HG02588 (cell line): ENCODE results near the gene TMEM125.

Source experiments
- ATAC-seq: cut with Tn5 transposase; IDR thresholded peaks from one replicate; pipeline ENCODE4 v1.9.1; 2021; ENCODE audit warnings: mild to moderate bottlenecking, moderate library complexity; ENCODE audit not compliant: unreplicated experiment

TMEM125 gene

DNA sequence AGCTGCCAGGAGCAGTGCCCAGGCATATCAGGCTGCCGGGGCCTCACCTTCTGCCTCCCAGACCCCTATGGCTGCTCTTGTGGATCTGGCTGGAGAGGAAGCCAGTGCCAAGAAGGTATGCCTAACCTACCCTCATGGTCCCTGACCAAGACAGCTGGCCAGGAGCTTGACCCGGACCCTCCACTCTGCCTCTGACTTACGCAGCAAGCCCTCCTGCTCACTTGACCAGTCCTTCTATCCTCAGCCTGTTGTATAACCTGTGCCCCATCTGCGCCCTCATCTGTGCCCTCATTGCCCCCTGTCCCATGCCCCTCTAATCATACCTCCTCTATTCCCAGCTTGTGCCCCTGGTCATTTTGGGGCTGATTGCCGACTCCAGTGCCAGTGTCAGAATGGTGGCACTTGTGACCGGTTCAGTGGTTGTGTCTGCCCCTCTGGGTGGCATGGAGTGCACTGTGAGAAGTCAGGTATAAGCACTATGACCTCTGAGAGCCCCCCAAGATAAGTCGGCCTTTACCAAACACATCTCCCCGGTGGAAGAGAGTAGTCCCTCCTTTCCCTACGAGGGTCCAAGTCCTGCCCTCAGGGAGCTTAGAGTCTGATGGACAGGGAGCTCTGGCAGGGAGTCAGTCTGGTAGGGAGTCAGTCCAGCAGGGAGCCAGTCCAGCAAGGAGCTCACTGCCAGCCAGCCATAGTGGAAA, 37.8 kb downstream of the TMEM125 start:
- no peak for ATAC-seq

- no peak for ATAC-seq
These were observed 39.0 kb downstream of the TMEM125 start for GRCh38 chr1:43308635-43309404.

- ATAC-seq = no peak
These were observed 39.7 kb downstream of the TMEM125 start for GRCh38 chr1:43309405-43310025.

DNA sequence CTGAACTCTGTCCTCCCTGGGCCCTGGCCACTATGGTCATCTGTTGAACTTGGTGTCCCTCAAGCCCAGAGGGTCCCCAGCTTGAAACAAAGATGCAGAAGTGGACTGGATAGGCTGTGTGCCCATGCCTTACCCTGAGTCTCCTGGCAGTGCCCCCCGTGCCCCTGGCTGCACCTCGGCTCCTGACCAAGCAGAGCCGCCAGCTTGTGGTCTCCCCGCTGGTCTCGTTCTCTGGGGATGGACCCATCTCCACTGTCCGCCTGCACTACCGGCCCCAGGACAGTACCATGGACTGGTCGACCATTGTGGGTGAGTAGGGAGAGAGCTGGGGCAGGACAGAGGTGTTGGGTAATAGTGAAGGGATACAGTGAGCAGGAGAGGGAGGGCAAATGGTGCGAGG, 41.7 kb downstream of the TMEM125 start:
- ATAC-seq = no peak

DNA sequence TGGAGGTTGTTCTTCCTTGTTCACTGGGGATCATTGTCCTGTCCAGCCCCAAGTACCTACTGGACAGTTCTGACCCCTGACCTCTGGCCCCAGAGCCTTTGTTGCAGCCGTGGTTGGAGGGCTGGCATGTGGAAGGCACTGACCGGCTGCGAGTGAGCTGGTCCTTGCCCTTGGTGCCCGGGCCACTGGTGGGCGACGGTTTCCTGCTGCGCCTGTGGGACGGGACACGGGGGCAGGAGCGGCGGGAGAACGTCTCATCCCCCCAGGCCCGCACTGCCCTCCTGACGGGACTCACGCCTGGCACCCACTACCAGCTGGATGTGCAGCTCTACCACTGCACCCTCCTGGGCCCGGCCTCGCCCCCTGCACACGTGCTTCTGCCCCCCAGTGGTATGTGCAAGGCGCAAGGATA, 42.4 kb downstream of the TMEM125 start:
- ATAC-seq = no peak

- no peak for ATAC-seq
These were observed 43.1 kb downstream of the TMEM125 start for GRCh38 chr1:43312663-43313515.

GRCh38 chr1:43313771-43314170, 44.0 kb downstream of the TMEM125 start:
- ATAC-seq = no peak

- no peak for ATAC-seq
These were observed 44.5 kb downstream of the TMEM125 start for GRCh38 chr1:43314233-43314632.

- no peak for ATAC-seq
These were observed 45.7 kb downstream of the TMEM125 start for GRCh38 chr1:43315481-43315880.

GRCh38 chr1:43315963-43316737, 46.4 kb downstream of the TMEM125 start:
- ATAC-seq = no peak

GRCh38 chr1:43316738-43317520, 47.1 kb downstream of the TMEM125 start:
- ATAC-seq = no peak

GRCh38 chr1:43317817-43318471, 48.2 kb downstream of the TMEM125 start:
- ATAC-seq = no peak

- no peak for ATAC-seq
These were observed 49.0 kb downstream of the TMEM125 start for GRCh38 chr1:43318831-43319230.

DNA sequence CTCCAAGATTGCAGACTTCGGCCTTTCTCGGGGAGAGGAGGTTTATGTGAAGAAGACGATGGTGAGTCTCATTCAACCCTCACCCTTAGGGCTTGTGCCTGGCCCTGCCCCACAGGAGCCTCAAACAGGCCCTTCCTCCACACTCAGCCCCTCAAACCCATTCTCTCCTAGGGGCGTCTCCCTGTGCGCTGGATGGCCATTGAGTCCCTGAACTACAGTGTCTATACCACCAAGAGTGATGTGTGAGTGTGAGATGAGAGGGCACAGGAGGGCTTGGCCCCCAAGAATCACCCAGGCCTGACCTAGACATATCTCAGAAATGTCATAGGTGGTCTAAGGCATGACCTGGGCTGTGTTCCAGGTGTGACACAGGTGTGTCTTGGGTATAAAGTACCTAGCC, 49.5 kb downstream of the TMEM125 start:
- ATAC-seq = no peak

GRCh38 chr1:43319766-43320165, 50.0 kb downstream of the TMEM125 start:
- ATAC-seq = no peak

DNA sequence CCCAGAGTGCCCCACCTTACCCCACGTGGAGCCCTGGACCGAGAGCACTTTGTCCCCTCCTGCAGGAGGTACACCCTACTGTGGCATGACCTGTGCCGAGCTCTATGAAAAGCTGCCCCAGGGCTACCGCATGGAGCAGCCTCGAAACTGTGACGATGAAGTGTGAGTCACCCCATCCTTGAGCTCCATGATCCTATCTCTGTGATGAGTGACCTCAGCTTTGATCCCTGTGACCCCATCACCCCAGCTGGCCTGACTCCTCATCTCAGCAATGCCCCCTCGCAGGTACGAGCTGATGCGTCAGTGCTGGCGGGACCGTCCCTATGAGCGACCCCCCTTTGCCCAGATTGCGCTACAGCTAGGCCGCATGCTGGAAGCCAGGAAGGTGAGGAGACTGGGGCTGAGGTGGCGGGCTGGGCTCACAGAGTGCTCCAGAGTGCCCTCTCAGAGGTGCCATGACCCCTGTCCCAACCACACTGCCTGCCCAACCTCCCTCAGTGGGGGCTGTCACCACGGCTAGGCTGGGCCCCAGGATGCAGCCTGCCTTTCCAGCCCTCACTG, 51.6 kb downstream of the TMEM125 start:
- no peak for ATAC-seq

- no peak for ATAC-seq
These were observed 52.7 kb downstream of the TMEM125 start for GRCh38 chr1:43322506-43322905.
